Left ventricle myocardium inferior (tissue), 1 donor: ENCODE measurements around the gene SLC17A9. TPM values are rescaled to one million over a fixed set of nuclear protein-coding genes. Genes with fewer than 3 reads are reported as not detected.

Experiments used
- DNase-seq: peaks from one replicate; pipeline ENCODE4 v3.0.0-alpha.2; 2020
- H3K27ac ChIP-seq: fragments of 200-600 bp; replicated peaks from 2 replicates; pipeline ENCODE4 v1.8.0; 2021
- H3K27me3 ChIP-seq: fragments of 200-600 bp; 2 replicates; pipeline ENCODE4 v1.8.0; 2021; ENCODE audit warnings: low read depth
- H3K36me3 ChIP-seq: fragments of 200-600 bp; 2 replicates; pipeline ENCODE4 v1.8.0; 2021
- H3K4me1 ChIP-seq: fragments of 200-600 bp; 2 replicates; pipeline ENCODE4 v1.8.0; 2021
- H3K4me3 ChIP-seq: fragments of 200-600 bp; 2 replicates; pipeline ENCODE4 v1.8.0; 2021; ENCODE audit warnings: mild to moderate bottlenecking, moderate library complexity
- H3K9me3 ChIP-seq: fragments of 200-600 bp; replicated peaks from 2 replicates; pipeline ENCODE4 v1.8.0; 2021
- intact Hi-C: fragments of 100-400 bp; cut with micrococcal nuclease; formaldehyde crosslinking; loops from one replicate; pipeline ENCODE4 v1.11.0; 2022
- total RNA-seq: library from RNA; stranded (reverse); fragmentation: NEBNext Ultra II Directional; extraction: Animal tissue kit (Norgen Biotek cat#: 25700); gene quantifications from one replicate; pipeline ENCODE4 v1.2.1, GENCODE V29; 2021
- TF ChIP-seq, protein P1 (sequence below): fragments of 200-600 bp; IDR thresholded peaks from 2 replicates; pipeline ENCODE4 v1.8.0; 2021; ENCODE audit warnings: antibody characterized with exemption, mild to moderate bottlenecking, borderline replicate concordance
- donor health status: DM: no; HTN: yes; CAD: no; lungs with severe emphysema.

The SLC17A9 gene
- total RNA-seq, 1 donor from 2014 or later: 0.47 TPM

DNA sequence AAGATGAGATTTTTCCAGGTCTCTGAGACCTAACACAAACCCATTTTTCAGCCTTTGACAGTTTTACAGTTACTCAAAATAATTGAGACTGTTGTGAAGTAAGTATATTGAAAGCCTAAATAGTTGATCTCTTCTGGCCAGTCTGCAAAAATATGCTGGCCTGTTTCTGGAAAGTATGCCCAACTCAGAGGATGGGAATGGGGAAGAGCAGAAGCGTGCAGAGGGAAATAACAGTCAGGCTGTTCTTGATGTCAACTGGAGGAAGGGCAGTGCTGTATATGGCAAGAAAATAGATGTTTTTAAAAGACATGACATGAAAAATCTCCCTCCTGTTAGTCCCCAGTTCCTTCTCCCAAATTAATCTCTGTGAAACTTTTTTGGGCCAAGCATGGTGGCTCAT lies 10.7 kb upstream of the SLC17A9 start:
- Histone ChIP-seq H3K9me3 (no peaks in the 10 kb centered on the region), H3K4me3 (no peak overlapping the region), H3K27me3 (no peaks in the 10 kb centered on the region), H3K4me1 (peaks cover 72% of the 10 kb centered on the region), H3K27ac (no peak overlapping the region), H3K36me3 (peaks cover 50% of the 10 kb centered on the region)
- DNase-seq: no peak
- intact Hi-C loops: no loop called here
- TF ChIP-seq, protein P1, sequence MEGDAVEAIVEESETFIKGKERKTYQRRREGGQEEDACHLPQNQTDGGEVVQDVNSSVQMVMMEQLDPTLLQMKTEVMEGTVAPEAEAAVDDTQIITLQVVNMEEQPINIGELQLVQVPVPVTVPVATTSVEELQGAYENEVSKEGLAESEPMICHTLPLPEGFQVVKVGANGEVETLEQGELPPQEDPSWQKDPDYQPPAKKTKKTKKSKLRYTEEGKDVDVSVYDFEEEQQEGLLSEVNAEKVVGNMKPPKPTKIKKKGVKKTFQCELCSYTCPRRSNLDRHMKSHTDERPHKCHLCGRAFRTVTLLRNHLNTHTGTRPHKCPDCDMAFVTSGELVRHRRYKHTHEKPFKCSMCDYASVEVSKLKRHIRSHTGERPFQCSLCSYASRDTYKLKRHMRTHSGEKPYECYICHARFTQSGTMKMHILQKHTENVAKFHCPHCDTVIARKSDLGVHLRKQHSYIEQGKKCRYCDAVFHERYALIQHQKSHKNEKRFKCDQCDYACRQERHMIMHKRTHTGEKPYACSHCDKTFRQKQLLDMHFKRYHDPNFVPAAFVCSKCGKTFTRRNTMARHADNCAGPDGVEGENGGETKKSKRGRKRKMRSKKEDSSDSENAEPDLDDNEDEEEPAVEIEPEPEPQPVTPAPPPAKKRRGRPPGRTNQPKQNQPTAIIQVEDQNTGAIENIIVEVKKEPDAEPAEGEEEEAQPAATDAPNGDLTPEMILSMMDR: no peak

DNA sequence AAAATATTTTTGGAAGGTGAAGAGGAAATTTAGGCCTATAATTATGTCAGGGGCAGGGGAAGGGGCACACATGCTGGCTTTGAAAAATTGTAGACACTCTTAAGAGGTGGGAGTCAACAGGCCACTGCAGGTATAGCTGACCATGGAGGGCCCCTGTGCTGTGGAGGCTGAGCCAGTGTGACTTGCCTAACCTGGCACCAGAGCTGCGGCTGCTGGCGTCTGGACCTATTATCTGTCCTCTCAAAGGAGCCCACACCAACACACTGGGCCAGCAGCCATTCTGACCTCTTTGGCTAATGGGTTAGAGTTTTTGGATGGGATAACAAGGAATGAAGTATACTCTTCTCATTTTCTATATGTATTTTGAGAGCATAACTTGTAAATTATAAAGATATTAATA lies 10.1 kb upstream of the SLC17A9 start:
- peaks cover 72% of the 10 kb centered on the region for H3K4me1 ChIP-seq
- TF ChIP-seq, protein P1: no peak
- H3K4me3 ChIP-seq: no peak overlapping the region
- no peak overlapping the region for H3K27ac ChIP-seq
- DNase-seq: no peak
- no peaks in the 10 kb centered on the region for H3K9me3 ChIP-seq
- intact Hi-C loops: no loop called here
- H3K27me3 ChIP-seq: no peaks in the 10 kb centered on the region
- peaks cover 50% of the 10 kb centered on the region for H3K36me3 ChIP-seq

DNA sequence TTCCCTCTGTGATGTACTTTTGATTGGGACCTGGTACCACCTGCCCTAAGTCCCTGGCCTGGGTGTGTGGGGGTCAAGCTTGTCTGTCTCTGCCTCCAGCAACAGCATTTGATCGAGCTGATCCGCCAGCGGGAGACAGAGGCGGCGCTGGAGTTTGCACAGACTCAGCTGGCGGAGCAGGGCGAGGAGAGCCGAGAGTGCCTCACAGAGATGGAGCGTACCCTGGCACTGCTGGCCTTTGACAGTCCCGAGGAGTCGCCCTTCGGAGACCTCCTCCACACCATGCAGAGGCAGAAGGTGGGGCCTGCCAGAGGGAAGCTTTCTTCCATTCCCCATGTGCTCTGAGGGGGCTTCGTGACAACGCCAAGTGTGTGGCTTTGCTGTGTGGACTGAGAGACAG lies 9.1 kb upstream of the SLC17A9 start:
- TF ChIP-seq, protein P1: no peak
- H3K4me3 ChIP-seq: no peak overlapping the region
- H3K4me1 ChIP-seq: peaks cover 73% of the 10 kb centered on the region
- no peaks in the 10 kb centered on the region for H3K27me3 ChIP-seq
- H3K36me3 ChIP-seq: peaks cover 57% of the 10 kb centered on the region
- DNase-seq: no peak
- H3K9me3 ChIP-seq: no peaks in the 10 kb centered on the region
- intact Hi-C loops: no loop called here
- no peak overlapping the region for H3K27ac ChIP-seq

DNA sequence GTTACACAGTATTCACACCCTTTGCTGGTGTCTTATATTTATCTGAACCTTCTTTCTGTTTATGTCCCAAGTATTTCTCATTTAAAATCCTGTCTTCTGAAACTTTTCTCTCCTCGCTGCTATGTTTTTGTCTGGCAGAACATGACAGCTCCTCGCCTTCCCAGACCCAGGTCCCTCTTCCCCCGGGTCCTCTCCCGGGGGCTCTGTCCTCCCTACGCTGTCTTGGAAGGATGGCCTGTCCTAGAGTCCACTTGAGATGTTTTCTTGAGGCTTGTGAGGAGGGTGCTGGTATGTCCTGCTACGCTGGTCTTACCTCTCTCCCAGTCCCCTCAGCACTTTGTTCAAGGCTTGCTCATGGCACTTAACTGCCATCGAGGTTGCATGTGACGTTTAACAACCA lies 8.3 kb upstream of the SLC17A9 start:
- no peaks in the 10 kb centered on the region for H3K9me3 ChIP-seq
- DNase-seq: no peak
- H3K4me3 ChIP-seq: no peak overlapping the region
- TF ChIP-seq, protein P1: no peak
- H3K4me1 ChIP-seq: peaks cover 65% of the 10 kb centered on the region
- intact Hi-C loops: no loop called here
- peaks cover 63% of the 10 kb centered on the region for H3K36me3 ChIP-seq
- no peaks in the 10 kb centered on the region for H3K27me3 ChIP-seq
- H3K27ac ChIP-seq: no peak overlapping the region

DNA sequence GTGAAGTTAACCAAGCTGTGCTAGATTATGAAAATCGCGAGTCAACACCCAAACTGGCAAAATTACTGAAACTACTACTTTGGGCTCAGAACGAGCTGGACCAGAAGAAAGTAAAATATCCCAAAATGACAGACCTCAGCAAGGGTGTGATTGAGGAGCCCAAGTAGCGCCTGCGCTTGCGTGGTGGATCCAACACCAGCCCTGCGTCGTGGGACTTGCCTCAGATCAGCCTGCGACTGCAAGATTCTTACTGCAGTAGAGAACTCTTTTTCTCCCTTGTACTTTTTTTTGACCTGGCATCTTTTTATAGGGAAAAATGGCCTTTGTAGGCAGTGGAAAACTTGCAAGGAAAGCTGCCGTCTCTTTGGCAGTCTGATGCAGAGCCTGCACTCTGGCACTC lies 7.8 kb upstream of the SLC17A9 start:
- Histone ChIP-seq H3K36me3 (peaks cover 68% of the 10 kb centered on the region), H3K9me3 (peaks cover 4% of the 10 kb centered on the region), H3K27me3 (no peaks in the 10 kb centered on the region), H3K4me3 (no peak overlapping the region), H3K27ac (no peak overlapping the region), H3K4me1 (peaks cover 60% of the 10 kb centered on the region)
- TF ChIP-seq, protein P1: no peak
- no peak for DNase-seq
- intact Hi-C loops: no loop called here
